GM19455 (cell line): ENCODE data around the gene COLEC11.
"Not testable (repeated sequence)": the region's sequence is repeated elsewhere in the genome, so short reads cannot be mapped to it uniquely, and the experiment has no call there.

ENCODE experiments used
- ATAC-seq: cut with Tn5 transposase; IDR thresholded peaks from one replicate; pipeline ENCODE4 v1.9.1; 2021; ENCODE audit not compliant: unreplicated experiment

The COLEC11 gene

DNA sequence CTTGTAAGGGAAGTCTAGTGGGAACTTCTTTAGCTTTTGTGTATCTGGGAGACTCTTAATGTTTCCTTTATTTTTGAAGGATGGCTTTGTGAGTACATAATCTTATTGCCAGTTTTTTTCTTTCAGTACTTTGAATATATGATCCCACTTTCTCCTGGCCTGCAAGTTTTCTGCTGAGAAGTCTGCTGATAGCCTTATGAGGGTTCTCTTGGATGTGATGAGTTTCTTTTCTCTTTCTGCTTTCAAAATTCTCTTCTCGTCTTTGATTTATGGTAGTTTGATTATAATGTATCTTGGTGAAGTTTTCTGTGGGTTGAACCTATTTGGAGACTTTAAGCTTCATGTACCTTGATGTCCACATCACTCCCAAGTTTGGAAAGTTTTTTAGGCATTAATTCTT, 28.1 kb downstream of the COLEC11 start:
- no peak for ATAC-seq

- no peak for ATAC-seq
These were observed 29.3 kb downstream of the COLEC11 start for GRCh38 chr2:3624059-3624794.

- ATAC-seq, result no peak
These were observed 30.3 kb downstream of the COLEC11 start for GRCh38 chr2:3625186-3625585.

DNA sequence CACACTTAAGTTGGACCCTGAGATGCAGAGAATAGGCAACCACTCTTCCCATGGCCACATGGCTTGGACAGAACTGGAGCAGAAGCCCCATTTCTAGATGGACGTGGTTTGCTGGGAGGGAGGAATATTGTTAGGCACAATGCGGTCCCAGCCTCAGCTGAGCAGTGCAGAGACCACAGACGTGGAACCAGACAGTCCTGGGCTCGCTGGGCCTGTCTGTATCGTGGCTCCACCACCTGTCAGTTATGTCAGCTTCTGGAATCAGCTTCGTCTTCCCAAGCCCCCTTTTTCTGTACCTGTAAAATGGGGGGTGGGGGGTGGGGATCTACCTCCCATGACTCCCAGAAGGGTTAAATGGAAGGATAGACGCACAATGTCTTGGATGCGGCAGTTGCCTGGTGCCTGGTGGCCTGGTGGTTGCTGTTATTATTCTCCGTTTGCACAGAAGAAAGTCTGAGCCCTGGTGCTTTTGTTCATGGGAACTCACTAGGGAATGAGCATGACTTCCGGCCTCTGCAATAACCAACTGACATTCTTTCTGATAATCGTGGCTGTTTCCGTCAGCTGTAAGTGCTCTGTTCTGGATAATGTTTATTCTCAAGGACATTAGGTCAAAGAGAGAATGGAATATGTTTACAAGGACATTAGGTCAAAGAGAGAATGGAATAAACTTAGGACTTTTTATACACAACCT, 31.4 kb downstream of the COLEC11 start:
- no peak for ATAC-seq

- ATAC-seq, result no peak
These were observed 32.0 kb downstream of the COLEC11 start for GRCh38 chr2:3626812-3627499.

DNA sequence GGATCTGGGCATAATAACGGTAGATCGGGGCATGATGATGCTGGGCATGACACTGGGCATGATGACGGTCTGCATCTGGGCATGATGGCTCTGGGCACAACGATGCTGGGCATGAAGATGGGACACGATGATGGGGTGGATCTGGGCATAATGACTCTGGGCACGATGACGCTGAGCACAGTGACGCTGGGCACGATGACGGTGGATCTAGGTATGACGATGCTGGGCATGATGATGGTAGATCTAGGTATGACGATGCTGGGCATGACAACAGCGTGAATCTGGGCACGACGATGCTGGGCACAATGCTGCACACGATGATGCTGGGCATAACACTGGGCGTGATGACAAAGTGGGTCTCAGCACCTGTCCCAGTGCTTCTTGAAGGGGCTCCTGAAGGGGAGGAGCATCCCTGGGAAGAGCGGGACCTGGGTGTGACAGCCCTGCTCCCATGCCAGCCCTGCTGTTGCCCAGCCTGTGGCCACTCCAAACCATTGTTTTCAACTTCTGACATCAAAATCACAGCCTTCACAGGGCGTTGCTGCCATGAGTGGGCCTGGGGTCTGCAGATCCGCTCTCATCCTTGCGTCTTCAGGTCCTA, 32.7 kb downstream of the COLEC11 start:
- no peak for ATAC-seq

- ATAC-seq, result no peak
These were observed 33.3 kb downstream of the COLEC11 start for GRCh38 chr2:3628241-3628679.

DNA sequence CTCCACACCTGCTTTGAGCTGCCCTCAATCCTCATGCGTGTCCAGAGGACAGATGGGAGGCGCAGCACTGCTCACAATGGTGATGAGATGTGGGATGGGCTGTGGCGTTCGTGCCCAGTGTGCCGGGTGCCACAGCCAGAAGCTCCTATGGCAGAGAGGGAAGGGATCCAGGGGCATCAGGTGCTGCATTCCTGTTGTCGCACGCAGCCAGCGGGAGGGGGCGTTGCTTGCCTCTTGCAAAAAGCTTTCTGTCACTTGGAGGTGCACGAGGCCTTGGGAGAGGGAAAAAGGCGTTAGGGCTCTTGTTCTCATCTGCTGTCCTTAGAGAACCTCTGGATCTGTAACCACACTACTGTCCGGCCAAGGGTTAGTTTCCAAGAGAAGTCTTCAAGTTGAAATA, 33.9 kb downstream of the COLEC11 start:
- ATAC-seq, result no peak

GRCh38 chr2:3630631-3631030, 35.7 kb downstream of the COLEC11 start:
- ATAC-seq, result no peak

DNA sequence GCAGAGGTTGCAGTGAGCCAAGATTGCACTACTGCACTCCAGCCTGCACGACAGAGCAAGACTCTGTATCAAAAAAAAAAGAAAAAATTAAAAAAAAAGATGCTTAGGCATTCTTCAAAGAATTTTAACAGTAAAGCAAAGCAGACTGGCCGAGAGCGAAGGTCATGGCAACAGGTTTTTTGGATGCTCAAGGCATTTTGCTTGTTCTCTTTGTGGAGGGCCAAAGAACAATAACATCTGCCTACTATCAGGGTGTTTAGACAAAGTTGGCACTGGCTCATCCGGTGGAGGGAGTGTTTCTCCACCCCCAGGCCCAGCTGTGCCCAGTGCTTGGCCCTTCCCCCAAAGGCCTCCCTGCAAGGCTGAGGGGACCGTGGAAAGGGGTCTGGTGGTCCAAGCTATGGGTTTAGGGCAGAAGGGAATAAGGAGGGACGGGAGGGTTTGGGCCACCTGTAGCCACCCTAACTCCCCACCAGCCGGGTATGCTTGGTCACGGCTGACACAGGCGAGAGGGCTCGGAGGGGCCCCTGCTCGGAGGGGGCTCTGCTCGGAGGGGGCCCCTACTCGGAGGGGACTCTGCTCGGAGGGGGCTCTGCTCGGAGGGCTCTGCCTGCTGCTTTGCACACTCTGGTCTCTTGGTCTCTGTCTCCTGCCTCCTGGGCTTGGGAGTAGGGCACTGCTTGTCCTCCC, 36.4 kb downstream of the COLEC11 start:
- ATAC-seq, result no peak

DNA sequence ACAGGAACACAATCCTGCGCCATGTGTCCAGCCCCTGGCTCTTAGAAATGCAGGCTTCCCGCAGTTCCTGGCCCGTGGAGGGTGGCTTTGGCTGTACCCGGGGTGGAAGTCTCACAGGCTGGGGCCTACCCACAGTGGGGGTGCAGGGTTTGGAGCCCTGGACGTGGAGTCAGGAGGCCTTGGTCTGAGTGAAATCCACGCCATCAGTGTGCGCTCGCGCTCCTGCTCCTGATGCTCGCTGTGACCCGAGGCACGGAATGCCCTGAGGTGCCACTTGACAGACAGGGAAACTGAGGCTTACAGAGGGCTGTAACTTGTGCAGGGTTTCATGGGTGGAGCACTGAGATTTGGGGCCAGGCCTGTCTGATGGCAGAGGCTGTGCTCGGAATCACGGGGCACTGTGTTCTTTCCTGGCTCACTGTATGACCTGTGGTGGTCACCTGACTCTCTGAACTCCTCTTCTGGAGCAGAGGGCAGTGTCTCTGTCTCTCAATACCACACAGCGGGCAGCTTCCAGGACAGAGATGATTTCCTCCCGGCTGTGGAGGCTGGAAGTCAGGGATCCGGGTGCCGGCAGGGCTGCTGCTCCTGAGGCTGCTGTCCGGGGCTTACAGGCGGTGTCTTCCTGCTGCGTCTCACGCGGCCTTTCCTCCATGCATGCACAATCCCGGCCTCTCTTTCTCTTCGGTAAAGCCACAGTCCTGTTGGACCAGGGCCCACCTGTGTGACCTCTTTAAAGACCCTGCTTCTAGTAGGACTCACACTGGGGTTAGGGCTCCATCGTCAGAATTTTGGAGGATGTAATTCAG, 37.1 kb downstream of the COLEC11 start:
- ATAC-seq, result no peak

GRCh38 chr2:3633089-3633981, 38.4 kb downstream of the COLEC11 start:
- no peak for ATAC-seq

DNA sequence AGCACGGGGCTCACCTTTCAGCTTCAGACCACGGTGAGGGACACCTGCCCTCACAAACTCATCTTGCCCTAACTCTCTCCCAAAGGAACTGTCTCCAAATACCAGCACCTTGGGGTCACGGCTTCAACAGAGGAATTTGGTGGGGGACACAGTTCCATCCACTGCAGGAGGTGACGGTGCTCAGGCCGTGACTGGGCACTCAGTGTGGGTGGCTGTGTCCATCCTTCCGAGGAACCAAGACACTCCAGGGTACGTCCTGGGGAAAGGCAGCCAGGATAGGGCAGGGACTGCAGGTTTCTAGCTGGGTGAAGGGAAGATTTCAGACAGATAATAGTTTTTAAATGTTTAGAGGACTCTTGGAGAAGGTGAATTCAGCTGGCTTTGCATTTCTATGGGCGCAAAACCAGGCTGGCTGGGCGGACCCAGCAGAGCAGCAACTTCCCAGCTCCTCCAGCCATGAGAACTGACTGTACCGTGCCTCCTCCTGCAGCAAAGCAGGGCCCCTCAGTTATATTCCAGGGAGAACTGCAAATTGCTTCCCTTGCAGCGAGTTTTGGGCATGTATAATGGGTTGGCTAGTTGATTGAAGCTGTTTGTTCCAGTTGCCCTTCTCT, 39.2 kb downstream of the COLEC11 start:
- ATAC-seq, result no peak

GRCh38 chr2:3634596-3635121, 39.7 kb downstream of the COLEC11 start:
- ATAC-seq, result no peak

DNA sequence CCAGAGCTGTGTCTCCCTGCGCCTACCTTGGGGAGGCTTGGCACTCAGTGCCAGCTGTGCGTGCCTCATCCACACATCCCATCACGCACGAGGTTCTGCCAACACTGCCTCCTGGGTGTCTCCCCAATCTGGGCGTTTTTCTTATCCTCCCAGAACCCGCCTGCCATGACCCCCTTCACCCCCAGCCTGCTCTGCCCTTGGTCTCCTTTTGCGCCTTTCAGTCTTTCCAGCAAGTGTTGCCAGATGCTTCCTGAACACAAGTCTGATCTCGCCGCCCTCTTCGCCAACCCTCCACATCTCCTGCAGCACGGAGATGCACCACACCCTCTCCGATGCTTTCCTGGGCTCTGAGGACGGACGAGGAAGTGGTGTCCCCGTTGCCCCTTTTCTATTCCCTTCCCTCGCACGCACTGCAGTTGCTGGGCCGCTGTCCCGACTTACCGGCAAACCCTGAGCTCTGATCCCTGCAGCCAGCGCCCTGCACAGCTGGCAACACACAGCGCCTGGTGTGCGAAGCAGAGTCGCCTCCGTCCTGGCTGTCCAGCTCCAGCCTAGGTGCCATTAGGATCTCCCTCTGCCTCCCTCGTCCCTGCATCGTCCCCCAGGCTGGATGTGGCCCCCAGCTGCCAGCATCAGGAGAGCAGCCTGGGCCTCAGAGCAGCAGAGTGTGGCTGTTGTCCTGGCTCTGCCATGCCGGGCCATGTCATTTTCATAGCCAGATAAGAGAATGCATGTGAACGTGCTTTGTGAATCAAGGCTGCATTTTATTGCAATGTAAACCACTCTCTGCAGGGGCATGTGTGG, 40.5 kb downstream of the COLEC11 start:
- ATAC-seq, result no peak

DNA sequence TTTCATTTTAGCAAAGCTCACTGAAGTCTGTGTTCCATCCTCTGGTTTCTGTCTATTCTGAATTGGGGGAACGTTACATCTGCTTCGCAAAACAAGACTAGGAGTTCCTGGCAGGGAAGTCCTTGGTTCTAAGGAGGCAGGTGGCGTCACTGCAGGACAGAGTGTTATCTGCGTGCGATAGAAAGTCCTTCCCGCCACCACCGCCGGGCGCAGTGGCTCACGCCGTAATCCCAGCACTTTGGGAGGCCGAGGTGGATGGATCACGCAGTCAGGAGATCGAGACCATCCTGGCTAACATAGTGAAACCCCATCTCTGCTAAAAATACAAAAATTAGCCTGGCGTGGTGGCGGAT, 41.0 kb downstream of the COLEC11 start:
- ATAC-seq, result not testable (repeated sequence)

DNA sequence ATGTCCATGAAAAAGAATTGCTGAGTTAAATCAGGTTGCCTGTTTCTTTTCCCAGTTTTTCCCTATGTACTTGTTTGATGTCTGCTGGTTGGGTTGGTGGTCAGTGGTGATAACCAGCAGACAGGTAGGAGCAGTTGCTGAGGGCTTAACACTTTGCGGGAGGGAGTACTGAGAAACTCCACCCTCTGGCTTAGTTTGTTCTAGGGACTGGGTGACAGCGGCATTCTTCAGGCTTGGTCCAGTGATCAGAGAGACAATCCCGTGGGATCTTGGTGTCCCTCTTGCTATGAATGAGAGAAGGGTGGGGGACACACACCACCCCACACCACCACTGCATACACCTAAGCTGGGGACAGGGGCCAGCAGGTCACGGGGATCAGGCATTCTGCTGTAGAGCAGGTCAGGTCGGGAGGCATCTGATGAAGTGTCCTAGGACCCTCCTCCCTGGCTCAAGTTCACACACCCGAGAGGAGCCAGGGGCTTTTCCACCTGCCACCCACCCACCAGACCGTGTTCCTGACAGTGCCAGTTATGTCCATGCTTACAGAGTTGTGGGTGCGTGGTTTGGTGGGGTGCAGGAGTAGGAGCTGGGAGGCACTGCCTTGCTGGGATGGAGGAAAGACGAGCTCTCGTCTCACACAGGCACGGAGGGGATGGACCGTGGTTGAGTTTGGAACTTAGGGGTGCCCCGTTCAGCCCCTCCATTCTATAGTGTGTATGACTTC, 41.8 kb downstream of the COLEC11 start:
- ATAC-seq, result no peak
